HL-60 (cell line): ENCODE results near the gene SNX25.

Source experiments
- DNase-seq, 2 experiments: peaks; one replicate each; pipeline ENCODE4 v3.0.0-alpha.2; 2010 to 2020; ENCODE audit warnings: low read depth in 1 of 2, low spot score in 1 of 2
- H3K27ac ChIP-seq: fragments of 250-450 bp; sonication (Bioruptor Pico); replicated peaks from 2 replicates; pipeline ENCODE4 v1.5.1; 2020; ENCODE audit warnings: mild to moderate bottlenecking, moderate library complexity
- H3K27me3 ChIP-seq: fragments of 250-450 bp; sonication (Bioruptor Pico); 2 replicates; pipeline ENCODE4 v1.5.1; 2021; ENCODE audit warnings: mild to moderate bottlenecking, moderate library complexity; ENCODE audit not compliant: insufficient read depth, poor library complexity, severe bottlenecking
- H3K4me3 ChIP-seq: replicated peaks from 2 replicates; pipeline ENCODE4 v1.5.1; 2011; ENCODE audit warnings: mild to moderate bottlenecking, control low read depth, low read length; ENCODE audit not compliant: insufficient read depth
- GABPA ChIP-seq: IDR thresholded peaks from 2 replicates; pipeline ENCODE4 v1.6.1; 2012; ENCODE audit warnings: low read depth
- POLR2AphosphoS5 ChIP-seq: IDR thresholded peaks from 2 replicates; pipeline ENCODE4 v1.6.1; 2012; ENCODE audit warnings: low read depth
- SPI1 ChIP-seq: IDR thresholded peaks from 2 replicates; pipeline ENCODE4 v1.6.1; 2012; ENCODE audit warnings: low read depth, mild to moderate bottlenecking, borderline replicate concordance
- long read RNA-seq: library from polyadenylated mRNA; unstranded; transcript quantifications from one replicate; pipeline ENCODE4 v2.0.0, GENCODE V29; 2020
- TF ChIP-seq, protein P1 (sequence below): IDR thresholded peaks from 2 replicates; pipeline ENCODE4 v1.6.1; 2012; ENCODE audit warnings: low read depth; ENCODE audit not compliant: insufficient replicate concordance
- TF ChIP-seq, protein P2 (sequence below): IDR thresholded peaks from one replicate; pipeline ENCODE4 v1.5.1; 2011; ENCODE audit warnings: low read length, control low read depth, inconsistent platforms; ENCODE audit not compliant: insufficient read depth

Gene SNX25
- long read RNA-seq, partial matches to known transcripts, result 1 of 4 reads
- long read RNA-seq, other reads (novel, unspliced or antisense), result 3 of 4 reads

DNA sequence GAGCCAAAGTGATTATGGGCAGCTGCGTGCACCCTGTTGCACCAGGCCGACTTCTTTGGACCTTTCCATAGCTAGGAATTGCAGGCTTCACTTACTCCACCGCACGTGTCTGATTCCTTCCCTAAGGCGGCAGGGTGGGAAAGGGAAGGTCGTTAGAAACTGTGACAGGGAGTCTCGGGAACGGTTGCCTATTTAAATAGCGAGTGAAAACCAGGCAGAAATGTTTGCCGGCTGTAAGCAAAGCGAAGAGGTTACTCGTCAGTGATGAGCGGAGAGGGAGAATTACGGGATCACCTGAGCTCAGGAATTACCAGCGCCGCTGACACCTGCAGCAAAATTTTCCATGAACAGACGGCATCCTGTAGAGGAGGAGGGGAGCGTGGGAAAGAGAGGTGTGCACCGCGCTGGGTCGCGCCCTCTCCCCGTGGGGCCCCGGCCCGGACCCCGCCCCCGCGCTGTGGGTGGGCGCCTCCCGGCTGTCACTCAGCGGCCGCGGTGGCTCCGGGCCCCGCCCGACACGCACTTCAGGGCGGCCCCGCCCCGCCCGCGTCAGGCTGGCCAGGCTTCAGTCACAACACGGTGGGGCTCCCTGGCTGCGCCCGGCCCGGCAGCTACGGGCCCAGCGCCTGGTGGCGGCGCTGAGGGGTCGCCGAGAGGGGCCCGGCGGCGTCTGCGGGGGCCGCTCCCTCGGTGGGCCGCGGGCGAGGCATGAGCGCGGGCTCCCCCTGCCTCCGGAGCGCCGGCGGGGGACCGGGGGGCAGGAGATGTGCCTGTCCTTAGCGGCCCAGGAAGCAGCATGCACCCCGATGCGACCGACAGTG, at the start of gene SNX25:
TSS of gene SNX25 (plus strand) at position 568 of the 821 bp plus-strand sequence. CDS start at position 797, 229 bp downstream.
- Histone ChIP-seq H3K27me3 (peaks cover 38% of the 10 kb centered on the region), H3K4me3 (peak within 1 kb of the TSS; percentile 43), H3K27ac (no peak within 1 kb of the TSS)
- peak in 1 of 2 experiments; percentile 39 for DNase-seq
- TF ChIP-seq, protein P1, sequence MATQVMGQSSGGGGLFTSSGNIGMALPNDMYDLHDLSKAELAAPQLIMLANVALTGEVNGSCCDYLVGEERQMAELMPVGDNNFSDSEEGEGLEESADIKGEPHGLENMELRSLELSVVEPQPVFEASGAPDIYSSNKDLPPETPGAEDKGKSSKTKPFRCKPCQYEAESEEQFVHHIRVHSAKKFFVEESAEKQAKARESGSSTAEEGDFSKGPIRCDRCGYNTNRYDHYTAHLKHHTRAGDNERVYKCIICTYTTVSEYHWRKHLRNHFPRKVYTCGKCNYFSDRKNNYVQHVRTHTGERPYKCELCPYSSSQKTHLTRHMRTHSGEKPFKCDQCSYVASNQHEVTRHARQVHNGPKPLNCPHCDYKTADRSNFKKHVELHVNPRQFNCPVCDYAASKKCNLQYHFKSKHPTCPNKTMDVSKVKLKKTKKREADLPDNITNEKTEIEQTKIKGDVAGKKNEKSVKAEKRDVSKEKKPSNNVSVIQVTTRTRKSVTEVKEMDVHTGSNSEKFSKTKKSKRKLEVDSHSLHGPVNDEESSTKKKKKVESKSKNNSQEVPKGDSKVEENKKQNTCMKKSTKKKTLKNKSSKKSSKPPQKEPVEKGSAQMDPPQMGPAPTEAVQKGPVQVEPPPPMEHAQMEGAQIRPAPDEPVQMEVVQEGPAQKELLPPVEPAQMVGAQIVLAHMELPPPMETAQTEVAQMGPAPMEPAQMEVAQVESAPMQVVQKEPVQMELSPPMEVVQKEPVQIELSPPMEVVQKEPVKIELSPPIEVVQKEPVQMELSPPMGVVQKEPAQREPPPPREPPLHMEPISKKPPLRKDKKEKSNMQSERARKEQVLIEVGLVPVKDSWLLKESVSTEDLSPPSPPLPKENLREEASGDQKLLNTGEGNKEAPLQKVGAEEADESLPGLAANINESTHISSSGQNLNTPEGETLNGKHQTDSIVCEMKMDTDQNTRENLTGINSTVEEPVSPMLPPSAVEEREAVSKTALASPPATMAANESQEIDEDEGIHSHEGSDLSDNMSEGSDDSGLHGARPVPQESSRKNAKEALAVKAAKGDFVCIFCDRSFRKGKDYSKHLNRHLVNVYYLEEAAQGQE, result no peak
- no peak for TF ChIP-seq SPI1
- TF ChIP-seq, protein P2, sequence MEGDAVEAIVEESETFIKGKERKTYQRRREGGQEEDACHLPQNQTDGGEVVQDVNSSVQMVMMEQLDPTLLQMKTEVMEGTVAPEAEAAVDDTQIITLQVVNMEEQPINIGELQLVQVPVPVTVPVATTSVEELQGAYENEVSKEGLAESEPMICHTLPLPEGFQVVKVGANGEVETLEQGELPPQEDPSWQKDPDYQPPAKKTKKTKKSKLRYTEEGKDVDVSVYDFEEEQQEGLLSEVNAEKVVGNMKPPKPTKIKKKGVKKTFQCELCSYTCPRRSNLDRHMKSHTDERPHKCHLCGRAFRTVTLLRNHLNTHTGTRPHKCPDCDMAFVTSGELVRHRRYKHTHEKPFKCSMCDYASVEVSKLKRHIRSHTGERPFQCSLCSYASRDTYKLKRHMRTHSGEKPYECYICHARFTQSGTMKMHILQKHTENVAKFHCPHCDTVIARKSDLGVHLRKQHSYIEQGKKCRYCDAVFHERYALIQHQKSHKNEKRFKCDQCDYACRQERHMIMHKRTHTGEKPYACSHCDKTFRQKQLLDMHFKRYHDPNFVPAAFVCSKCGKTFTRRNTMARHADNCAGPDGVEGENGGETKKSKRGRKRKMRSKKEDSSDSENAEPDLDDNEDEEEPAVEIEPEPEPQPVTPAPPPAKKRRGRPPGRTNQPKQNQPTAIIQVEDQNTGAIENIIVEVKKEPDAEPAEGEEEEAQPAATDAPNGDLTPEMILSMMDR, result no peak
- no peak for TF ChIP-seq POLR2AphosphoS5
- TF ChIP-seq GABPA, result no peak

DNA sequence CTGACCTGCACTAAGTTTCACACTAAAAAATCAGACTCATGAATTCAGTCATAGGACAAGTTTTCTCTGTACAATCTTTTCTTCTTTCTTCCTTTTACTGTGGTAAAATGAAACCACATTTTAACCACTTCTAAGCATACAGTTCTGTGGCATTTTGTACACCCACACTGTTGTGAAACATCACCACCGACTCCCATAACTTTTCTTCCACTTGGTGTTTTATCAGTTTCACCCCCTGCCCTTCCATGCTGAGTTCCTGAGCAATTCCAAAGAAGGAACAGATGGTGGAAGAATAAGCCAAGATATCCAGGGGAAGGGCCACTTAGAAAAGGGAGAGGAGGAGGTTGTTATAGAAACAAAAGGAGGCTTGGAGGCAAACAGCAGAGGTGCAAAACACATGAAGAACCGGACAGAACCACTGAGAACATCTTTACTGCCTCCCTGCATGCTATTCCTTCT, 43.8 kb upstream of the SNX25 start:
- DNase-seq, result peak in 1 of 2 experiments; percentile 40
- H3K27ac ChIP-seq, result no peak overlapping the region
- no peak overlapping the region for H3K4me3 ChIP-seq
- H3K27me3 ChIP-seq, result no peaks in the 10 kb centered on the region
- TF ChIP-seq GABPA (no peak), SPI1 (no peak), POLR2AphosphoS5 (peak; percentile 80; the same call in 1 of the 2 replicates)
- TF ChIP-seq, protein P2, result no peak
- TF ChIP-seq, protein P1, result no peak

DNA sequence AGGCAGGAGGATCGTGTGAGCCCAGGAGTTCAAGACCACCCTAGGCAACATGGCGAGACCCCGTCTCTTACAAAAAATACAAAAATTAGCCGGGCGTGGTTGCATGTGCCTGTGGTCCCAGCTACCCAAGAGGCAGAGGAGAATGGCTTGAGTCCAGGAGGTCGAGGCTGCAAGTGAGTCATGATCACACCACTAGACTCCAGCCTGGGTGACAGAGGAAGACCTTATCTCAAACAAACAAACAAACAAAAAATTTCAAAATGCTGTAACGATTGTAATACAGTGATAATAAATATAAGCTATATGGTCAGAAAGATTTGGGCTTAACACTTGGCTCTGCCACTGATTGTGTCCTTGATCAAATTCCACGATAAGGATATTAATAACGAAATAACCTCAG, 42.2 kb upstream of the SNX25 start:
- no peak overlapping the region for H3K27ac ChIP-seq
- H3K4me3 ChIP-seq, result no peak overlapping the region
- H3K27me3 ChIP-seq, result no peaks in the 10 kb centered on the region
- no peak for DNase-seq
- TF ChIP-seq, protein P1, result no peak
- no peak for TF ChIP-seq POLR2AphosphoS5
- TF ChIP-seq, protein P2, result no peak
- no peak for TF ChIP-seq GABPA
- no peak for TF ChIP-seq SPI1
